Lower leg skin (tissue), 4 donors: Measurements from ENCODE around the gene LIPG. TPM values are rescaled to one million over a fixed set of nuclear protein-coding genes. Genes with fewer than 3 reads are reported as not detected.

Source experiments
- DNase-seq, 2 donors: peaks; one replicate each; pipeline ENCODE4 v3.0.0-alpha.2; 2019; ENCODE audit warnings: low spot score in 2 of 2
- H3K4me3 ChIP-seq: fragments of 200-600 bp; sonication (generic); 2 replicates; pipeline ENCODE4 v1.5.1; 2017; ENCODE audit warnings: mild to moderate bottlenecking, low read depth; ENCODE audit not compliant: poor library complexity, severe bottlenecking
- POLR2A ChIP-seq, 2 donors: fragments of 450-650 bp; IDR thresholded peaks; one replicate each; pipeline ENCODE4 v1.6.1; 2016 to 2017; ENCODE audit warnings: antibody characterized with exemption in 2 of 2, mild to moderate bottlenecking in 1 of 2, moderate library complexity in 1 of 2
- WGBS, 2 donors: methylation state at CpG; one replicate each; pipeline ENCODE4 v1.1.5; 2018; 5-methylcytosine and 5-hydroxymethylcytosine counted together
- intact Hi-C: fragments of 100-400 bp; cut with DNase I; formaldehyde crosslinking; loops from one replicate; pipeline ENCODE4 v1.15.0; 2023; ENCODE audit warnings: low total_unique reads
- total RNA-seq, 4 donors: library from RNA; depleted of rRNA; stranded (reverse); fragments of >200 nt; gene quantifications; one replicate each; pipeline ENCODE4 v1.1.0, GENCODE V29; 2016
- TF ChIP-seq, protein P1 (sequence below), 3 donors: fragments of 450-650 bp; IDR thresholded peaks; one replicate each; pipeline ENCODE4 v1.5.1; 2016; ENCODE audit warnings: antibody characterized with exemption in 3 of 3, mild to moderate bottlenecking in 3 of 3, moderate library complexity in 2 of 3

The LIPG gene
- total RNA-seq, 4 donors from 2014 or later = 0.23 to 3.6 (median 2.0) TPM

DNA sequence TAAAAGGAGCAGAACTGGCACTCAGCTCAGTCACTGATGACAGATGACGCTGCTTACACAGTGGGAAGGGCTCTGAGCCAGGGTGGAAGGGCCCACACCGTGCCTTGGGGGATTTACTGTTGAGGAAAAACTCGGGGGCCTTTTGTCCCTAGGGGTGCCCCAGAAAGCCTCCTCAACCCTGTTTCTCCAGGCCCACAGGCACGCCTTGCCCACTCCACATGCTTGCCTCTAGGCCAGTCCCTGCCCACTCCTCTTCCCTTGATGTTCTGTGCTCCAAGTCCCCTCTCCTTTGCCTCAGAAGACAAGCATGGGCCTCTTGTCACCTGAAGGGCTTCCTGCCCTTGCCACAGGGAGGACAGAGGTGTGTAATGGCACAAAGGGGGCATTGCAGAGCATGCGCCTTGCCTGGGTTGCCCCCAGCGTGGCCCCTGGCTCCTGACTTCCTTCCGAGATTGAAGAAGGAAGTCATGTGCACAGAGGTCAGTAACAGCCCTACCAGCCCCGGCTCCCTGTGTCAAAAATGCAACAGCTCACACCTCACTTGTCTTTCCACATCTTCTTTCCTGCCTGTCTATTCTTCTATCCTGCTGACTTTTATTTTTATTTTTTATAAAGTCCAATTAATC lies 65.1 kb downstream of the LIPG start:
- DNase-seq = peak in 1 of 2 donors; percentile 66
- no peak overlapping the region for H3K4me3 ChIP-seq
- no peak for TF ChIP-seq POLR2A (IDR thresholded peaks at IDR 0.05)
- TF ChIP-seq, protein P1, sequence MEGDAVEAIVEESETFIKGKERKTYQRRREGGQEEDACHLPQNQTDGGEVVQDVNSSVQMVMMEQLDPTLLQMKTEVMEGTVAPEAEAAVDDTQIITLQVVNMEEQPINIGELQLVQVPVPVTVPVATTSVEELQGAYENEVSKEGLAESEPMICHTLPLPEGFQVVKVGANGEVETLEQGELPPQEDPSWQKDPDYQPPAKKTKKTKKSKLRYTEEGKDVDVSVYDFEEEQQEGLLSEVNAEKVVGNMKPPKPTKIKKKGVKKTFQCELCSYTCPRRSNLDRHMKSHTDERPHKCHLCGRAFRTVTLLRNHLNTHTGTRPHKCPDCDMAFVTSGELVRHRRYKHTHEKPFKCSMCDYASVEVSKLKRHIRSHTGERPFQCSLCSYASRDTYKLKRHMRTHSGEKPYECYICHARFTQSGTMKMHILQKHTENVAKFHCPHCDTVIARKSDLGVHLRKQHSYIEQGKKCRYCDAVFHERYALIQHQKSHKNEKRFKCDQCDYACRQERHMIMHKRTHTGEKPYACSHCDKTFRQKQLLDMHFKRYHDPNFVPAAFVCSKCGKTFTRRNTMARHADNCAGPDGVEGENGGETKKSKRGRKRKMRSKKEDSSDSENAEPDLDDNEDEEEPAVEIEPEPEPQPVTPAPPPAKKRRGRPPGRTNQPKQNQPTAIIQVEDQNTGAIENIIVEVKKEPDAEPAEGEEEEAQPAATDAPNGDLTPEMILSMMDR (IDR thresholded peaks at IDR 0.05) = no peak
- 76 to 81% methylated on average over 8 of the region's 8 CpGs for WGBS, 2 donors
- intact Hi-C loops = no loop called here

DNA sequence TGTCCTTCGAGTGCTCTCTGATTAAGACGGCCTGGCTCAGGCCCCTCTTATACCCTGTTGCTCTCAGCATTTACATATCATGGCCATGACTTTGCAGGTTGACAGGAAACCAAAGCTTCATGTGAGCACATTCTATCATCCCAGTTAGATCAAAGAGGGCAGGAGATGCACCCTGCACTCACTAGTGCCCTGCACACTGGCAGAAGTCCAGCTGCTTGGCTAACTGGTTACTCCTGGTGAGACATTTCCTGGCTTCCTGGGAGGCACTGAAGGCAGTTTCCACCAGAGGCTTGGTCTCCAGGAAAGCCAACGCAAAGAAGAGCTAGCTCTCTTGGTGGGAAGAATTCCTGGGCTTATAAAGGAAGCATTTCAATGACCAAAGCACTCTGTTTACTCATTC lies 66.3 kb downstream of the LIPG start:
- 93 to 94% methylated on average over 3 of the region's 3 CpGs for WGBS, 2 donors
- intact Hi-C loops = no loop called here
- no peak for TF ChIP-seq POLR2A (IDR thresholded peaks at IDR 0.05)
- TF ChIP-seq, protein P1 (IDR thresholded peaks at IDR 0.05) = no peak
- no peak overlapping the region for H3K4me3 ChIP-seq
- no peak for DNase-seq

DNA sequence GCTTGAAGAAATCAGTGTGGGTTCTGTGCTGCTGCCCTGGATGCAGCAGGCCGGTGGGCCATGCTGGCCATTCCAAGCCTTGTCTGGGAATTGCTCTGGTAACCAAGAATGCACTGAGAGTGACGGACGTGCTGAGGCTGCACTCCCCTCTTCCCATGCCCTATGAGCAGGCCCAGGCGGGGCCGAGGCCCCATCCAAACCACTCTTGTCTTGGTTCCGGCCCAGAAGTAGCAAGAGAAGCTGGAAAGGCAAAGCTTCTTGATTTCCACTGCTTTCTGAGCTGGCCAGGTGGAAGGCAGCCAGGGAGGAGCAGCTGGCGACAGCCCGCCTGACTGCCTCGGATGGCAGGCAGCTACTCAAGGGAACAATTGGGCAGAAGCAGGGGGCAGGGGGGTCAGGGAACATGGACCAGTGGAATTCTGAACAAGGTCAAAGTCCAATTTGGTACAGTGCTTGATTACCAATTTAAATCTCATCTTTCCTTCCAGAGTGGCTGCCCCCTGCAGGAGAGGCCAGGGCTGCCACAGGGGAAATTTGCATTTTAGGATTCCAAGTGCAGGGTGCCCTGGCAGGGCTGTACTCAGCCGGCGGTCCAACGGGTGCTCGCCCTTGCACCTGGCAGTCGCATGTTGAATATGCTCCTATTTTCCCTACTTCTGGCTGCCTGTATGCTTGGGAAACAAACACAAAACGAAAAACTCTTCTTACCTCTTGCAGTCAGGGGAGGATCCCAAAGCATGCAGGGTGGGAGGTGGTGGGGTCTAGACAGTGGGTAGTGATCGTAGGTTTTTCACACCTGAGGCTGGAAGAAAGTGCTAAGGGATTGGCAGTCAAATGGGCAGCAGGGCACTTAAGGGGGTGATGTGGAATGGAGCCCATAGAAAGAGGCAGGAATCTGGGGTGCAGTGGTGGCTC lies 67.3 kb downstream of the LIPG start:
- intact Hi-C loops = no loop called here
- DNase-seq = peak in 1 of 2 donors; percentile 70
- no peak overlapping the region for H3K4me3 ChIP-seq
- WGBS, 2 donors = 36% methylated on average over 13 to 16 of the region's 16 CpGs
- TF ChIP-seq, protein P1 (IDR thresholded peaks at IDR 0.05) = no peak
- no peak for TF ChIP-seq POLR2A (IDR thresholded peaks at IDR 0.05)

DNA sequence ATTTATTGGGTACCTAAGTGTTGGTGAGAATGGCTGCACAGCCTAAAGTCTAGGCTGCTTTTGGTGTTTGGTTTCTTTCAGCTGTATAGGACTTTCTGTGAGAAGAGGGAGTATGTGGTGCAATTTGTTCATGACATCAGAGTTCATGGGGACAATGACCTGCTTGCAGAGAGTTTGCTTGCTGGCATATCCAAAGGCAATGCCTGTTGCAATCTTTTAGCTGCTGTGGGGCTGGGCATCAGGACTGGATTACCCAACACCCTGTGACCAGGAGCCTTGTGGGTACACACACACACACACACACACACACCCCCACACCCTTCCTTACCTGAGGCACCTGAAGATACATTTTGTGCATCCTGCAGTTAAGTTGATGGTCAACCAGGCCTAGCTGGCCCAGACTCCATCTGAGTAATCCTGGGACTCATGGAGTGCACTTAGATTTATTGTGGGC lies 68.4 kb downstream of the LIPG start:
- H3K4me3 ChIP-seq = no peak overlapping the region
- TF ChIP-seq POLR2A (IDR thresholded peaks at IDR 0.05) = no peak
- TF ChIP-seq, protein P1 (IDR thresholded peaks at IDR 0.05) = no peak
- intact Hi-C loops = no loop called here
- peak in 1 of 2 donors; percentile 77 for DNase-seq

DNA sequence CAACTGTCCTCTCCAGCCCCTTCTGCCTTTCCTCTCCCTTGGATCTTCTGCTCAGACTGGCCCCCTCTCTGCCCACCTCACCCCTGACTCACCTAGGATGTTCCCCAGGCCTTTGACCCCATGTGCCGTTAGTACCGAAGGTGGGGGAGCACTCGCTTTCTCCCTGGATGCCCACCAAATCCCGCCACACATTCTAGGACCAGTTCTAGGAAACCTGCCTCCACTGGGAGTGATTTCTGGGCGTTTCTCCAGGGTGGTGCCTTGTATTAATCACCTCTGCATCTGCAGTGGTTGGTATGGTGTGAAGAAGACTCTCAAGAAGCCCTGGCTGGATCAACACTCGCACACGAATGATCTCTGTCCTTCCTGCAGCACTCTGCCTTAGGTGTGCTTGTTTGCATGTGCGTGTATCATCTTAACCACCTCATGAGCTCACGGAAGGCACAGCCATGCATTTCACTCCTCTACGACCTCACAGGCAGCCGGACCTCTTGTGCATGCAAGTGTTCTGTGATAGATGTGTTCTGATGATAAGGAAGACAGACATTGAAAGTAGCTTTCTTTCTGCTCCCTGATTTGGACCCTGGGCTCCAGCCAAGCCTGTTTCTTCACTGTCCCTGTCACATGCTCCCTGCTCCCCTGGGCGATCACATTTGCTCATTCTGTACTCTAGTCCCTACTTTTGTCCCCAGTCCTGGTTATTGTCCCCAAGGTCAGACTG lies 69.4 kb downstream of the LIPG start:
- DNase-seq = peak in 1 of 2 donors; percentile 74
- intact Hi-C loops = no loop called here
- no peak overlapping the region for H3K4me3 ChIP-seq
- no peak for TF ChIP-seq POLR2A (IDR thresholded peaks at IDR 0.05)
- TF ChIP-seq, protein P1 (IDR thresholded peaks at IDR 0.05) = no peak
- 74 to 79% methylated on average over 10 to 12 of the region's 12 CpGs for WGBS, 2 donors
